ENCODE measurements around the gene PRKN. TPM values are rescaled to one million over a fixed set of nuclear protein-coding genes. Genes with fewer than 3 reads are reported as not detected.

PRKN gene
- total RNA-seq, 1 donor: 6.1 TPM

- Histone ChIP-seq H3K4me1 (ENCODE audit: insufficient read depth, low read length) (no peaks in the 10 kb centered on the region), H3K4me3 (ENCODE audit: low read length) (no peak overlapping the region), H3K9me3 (ENCODE audit: low read depth, low read length) (no peaks in the 10 kb centered on the region), H3K27me3 (ENCODE audit: insufficient read depth, low read length) (no peaks in the 10 kb centered on the region)
Measured at GRCh38 chr6:162267126-162267525, 460.4 kb downstream of the PRKN start.

- Histone ChIP-seq H3K4me3 (ENCODE audit: low read length) (no peak overlapping the region), H3K9me3 (ENCODE audit: low read depth, low read length) (no peaks in the 10 kb centered on the region), H3K27me3 (ENCODE audit: insufficient read depth, low read length) (no peaks in the 10 kb centered on the region), H3K4me1 (ENCODE audit: insufficient read depth, low read length) (no peaks in the 10 kb centered on the region)
Measured at GRCh38 chr6:162264581-162264980, 463.0 kb downstream of the PRKN start.

GRCh38 chr6:162262466-162263196 lies 464.9 kb downstream of the PRKN start:
- H3K9me3 ChIP-seq (ENCODE audit: low read depth, low read length): no peaks in the 10 kb centered on the region
- H3K4me3 ChIP-seq (ENCODE audit: low read length): no peak overlapping the region
- no peaks in the 10 kb centered on the region for H3K4me1 ChIP-seq (ENCODE audit: insufficient read depth, low read length)
- H3K27me3 ChIP-seq (ENCODE audit: insufficient read depth, low read length): no peaks in the 10 kb centered on the region

- Histone ChIP-seq H3K27me3 (ENCODE audit: insufficient read depth, low read length) (no peaks in the 10 kb centered on the region), H3K9me3 (ENCODE audit: low read depth, low read length) (no peaks in the 10 kb centered on the region), H3K4me1 (ENCODE audit: insufficient read depth, low read length) (no peaks in the 10 kb centered on the region), H3K4me3 (ENCODE audit: low read length) (no peak overlapping the region)
Measured at GRCh38 chr6:162261598-162261997, 466.0 kb downstream of the PRKN start.

GRCh38 chr6:162260027-162260426 lies 467.5 kb downstream of the PRKN start:
- no peaks in the 10 kb centered on the region for H3K27me3 ChIP-seq (ENCODE audit: insufficient read depth, low read length)
- no peaks in the 10 kb centered on the region for H3K4me1 ChIP-seq (ENCODE audit: insufficient read depth, low read length)
- no peaks in the 10 kb centered on the region for H3K9me3 ChIP-seq (ENCODE audit: low read depth, low read length)
- no peak overlapping the region for H3K4me3 ChIP-seq (ENCODE audit: low read length)

GRCh38 chr6:162258647-162259046 lies 468.9 kb downstream of the PRKN start:
- H3K4me1 ChIP-seq (ENCODE audit: insufficient read depth, low read length): no peaks in the 10 kb centered on the region
- H3K9me3 ChIP-seq (ENCODE audit: low read depth, low read length): no peaks in the 10 kb centered on the region
- no peak overlapping the region for H3K4me3 ChIP-seq (ENCODE audit: low read length)
- H3K27me3 ChIP-seq (ENCODE audit: insufficient read depth, low read length): no peaks in the 10 kb centered on the region

- Histone ChIP-seq H3K9me3 (ENCODE audit: low read depth, low read length) (no peaks in the 10 kb centered on the region), H3K4me3 (ENCODE audit: low read length) (no peak overlapping the region), H3K4me1 (ENCODE audit: insufficient read depth, low read length) (no peaks in the 10 kb centered on the region), H3K27me3 (ENCODE audit: insufficient read depth, low read length) (no peaks in the 10 kb centered on the region)
Measured at GRCh38 chr6:162256361-162256760, 471.2 kb downstream of the PRKN start.

GRCh38 chr6:162251257-162251656 lies 476.3 kb downstream of the PRKN start:
- H3K27me3 ChIP-seq (ENCODE audit: insufficient read depth, low read length): no peaks in the 10 kb centered on the region
- no peaks in the 10 kb centered on the region for H3K4me1 ChIP-seq (ENCODE audit: insufficient read depth, low read length)
- H3K9me3 ChIP-seq (ENCODE audit: low read depth, low read length): no peaks in the 10 kb centered on the region
- no peak overlapping the region for H3K4me3 ChIP-seq (ENCODE audit: low read length)

- Histone ChIP-seq H3K27me3 (ENCODE audit: insufficient read depth, low read length) (no peaks in the 10 kb centered on the region), H3K4me1 (ENCODE audit: insufficient read depth, low read length) (no peaks in the 10 kb centered on the region), H3K4me3 (ENCODE audit: low read length) (no peak overlapping the region), H3K9me3 (ENCODE audit: low read depth, low read length) (no peaks in the 10 kb centered on the region)
Measured at GRCh38 chr6:162249907-162250642, 477.5 kb downstream of the PRKN start.

- Histone ChIP-seq H3K4me1 (ENCODE audit: insufficient read depth, low read length) (no peaks in the 10 kb centered on the region), H3K9me3 (ENCODE audit: low read depth, low read length) (no peaks in the 10 kb centered on the region), H3K27me3 (ENCODE audit: insufficient read depth, low read length) (no peaks in the 10 kb centered on the region), H3K4me3 (ENCODE audit: low read length) (no peak overlapping the region)
Measured at GRCh38 chr6:162245830-162246420, 481.6 kb downstream of the PRKN start.

- no peak overlapping the region for H3K4me3 ChIP-seq (ENCODE audit: low read length)
Measured at GRCh38 chr6:162244031-162244430, 483.5 kb downstream of the PRKN start.

GRCh38 chr6:162242915-162243314 lies 484.7 kb downstream of the PRKN start:
- Histone ChIP-seq H3K27me3 (ENCODE audit: insufficient read depth, low read length) (no peaks in the 10 kb centered on the region), H3K4me1 (ENCODE audit: insufficient read depth, low read length) (no peaks in the 10 kb centered on the region), H3K4me3 (ENCODE audit: low read length) (no peak overlapping the region), H3K9me3 (ENCODE audit: low read depth, low read length) (no peaks in the 10 kb centered on the region)

More at GRCh38 chr6:162244031-162244430, 483.5 kb downstream of the PRKN start:
- H3K9me3 ChIP-seq (ENCODE audit: low read depth, low read length): no peaks in the 10 kb centered on the region
- no peaks in the 10 kb centered on the region for H3K27me3 ChIP-seq (ENCODE audit: insufficient read depth, low read length)
- H3K4me1 ChIP-seq (ENCODE audit: insufficient read depth, low read length): no peaks in the 10 kb centered on the region

GRCh38 chr6:162239330-162239729 lies 488.2 kb downstream of the PRKN start:
- Histone ChIP-seq H3K4me3 (ENCODE audit: low read length) (no peak overlapping the region), H3K27me3 (ENCODE audit: insufficient read depth, low read length) (no peaks in the 10 kb centered on the region), H3K4me1 (ENCODE audit: insufficient read depth, low read length) (no peaks in the 10 kb centered on the region), H3K9me3 (ENCODE audit: low read depth, low read length) (no peaks in the 10 kb centered on the region)

GRCh38 chr6:162238675-162239074 lies 488.9 kb downstream of the PRKN start:
- Histone ChIP-seq H3K4me3 (ENCODE audit: low read length) (no peak overlapping the region), H3K4me1 (ENCODE audit: insufficient read depth, low read length) (no peaks in the 10 kb centered on the region), H3K27me3 (ENCODE audit: insufficient read depth, low read length) (no peaks in the 10 kb centered on the region), H3K9me3 (ENCODE audit: low read depth, low read length) (no peaks in the 10 kb centered on the region)

- Histone ChIP-seq H3K27me3 (ENCODE audit: insufficient read depth, low read length) (no peaks in the 10 kb centered on the region), H3K4me3 (ENCODE audit: low read length) (no peak overlapping the region), H3K9me3 (ENCODE audit: low read depth, low read length) (no peaks in the 10 kb centered on the region), H3K4me1 (ENCODE audit: insufficient read depth, low read length) (no peaks in the 10 kb centered on the region)
Measured at GRCh38 chr6:162237331-162237730, 490.2 kb downstream of the PRKN start.
